ENCODE results near the gene SECTM1. TPM values are rescaled to one million over a fixed set of nuclear protein-coding genes. Genes with fewer than 3 reads are reported as not detected.
A peak's percentile ranks its signal among the peaks of the same experiment; 100 is the strongest.

The SECTM1 gene
- total and polyA plus RNA-seq, 2 experiments from 2014 or later, result 9.7 to 15.0 TPM

DNA sequence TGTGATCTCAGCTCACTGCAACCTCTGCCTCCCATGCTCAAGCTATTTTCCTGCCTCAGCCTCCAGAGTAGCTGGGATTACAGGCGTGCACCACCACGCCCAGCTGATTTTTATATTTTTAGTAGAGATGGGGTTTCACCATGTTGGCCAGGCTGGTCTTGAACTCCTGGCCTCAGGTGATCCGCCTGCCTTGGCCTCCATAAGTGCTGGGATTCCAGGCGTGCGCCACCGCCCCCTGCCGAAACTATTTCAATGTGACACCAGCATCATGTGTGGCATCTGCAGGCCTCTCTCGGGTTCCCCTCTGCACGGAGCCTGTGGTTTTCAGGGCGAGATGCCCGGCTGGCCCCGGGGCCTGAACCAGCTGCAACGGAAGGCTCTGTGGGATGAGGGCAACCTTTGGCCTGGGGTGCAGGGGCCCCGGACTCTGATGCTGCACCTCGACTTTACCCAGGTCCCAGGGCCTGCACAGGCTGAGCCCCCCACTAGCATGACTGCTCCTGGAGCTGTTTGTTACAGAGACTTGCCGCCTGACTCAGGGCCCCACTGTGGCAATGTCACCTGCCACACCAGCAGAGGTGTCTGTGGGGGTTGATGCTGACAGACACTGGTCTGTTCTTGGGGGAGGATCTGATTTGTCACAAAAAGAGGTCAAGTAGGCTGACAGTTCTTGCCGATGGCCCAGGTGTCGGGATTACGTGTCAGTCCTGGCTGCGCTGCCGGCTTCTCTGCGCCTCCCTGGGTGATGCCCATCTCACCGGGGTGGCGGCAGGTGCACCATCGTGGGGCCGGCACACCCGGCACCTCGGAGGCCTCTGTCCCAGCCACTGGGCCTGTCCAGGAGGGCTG, 16.8 kb upstream of the SECTM1 start:
- 91% methylated on average over 27 of the region's 28 CpGs for WGBS (ENCODE audit: low lambda C conversion rate, missing lambda C conversion rate)
- H2AFZ ChIP-seq, result no peak overlapping the region
- H3K27ac ChIP-seq, result peak overlapping the region; percentile 65
- no peaks in the 10 kb centered on the region for H3K36me3 ChIP-seq (replicated peaks; ENCODE audit: insufficient read depth, low read depth)
- no peaks in the 10 kb centered on the region for H3K79me2 ChIP-seq
- H3K27me3 ChIP-seq, result no peaks in the 10 kb centered on the region
- H3K4me2 ChIP-seq, result no peak overlapping the region
- H3K9me3 ChIP-seq (ENCODE audit: low read depth), result no peaks in the 10 kb centered on the region
- TF ChIP-seq, protein P1, sequence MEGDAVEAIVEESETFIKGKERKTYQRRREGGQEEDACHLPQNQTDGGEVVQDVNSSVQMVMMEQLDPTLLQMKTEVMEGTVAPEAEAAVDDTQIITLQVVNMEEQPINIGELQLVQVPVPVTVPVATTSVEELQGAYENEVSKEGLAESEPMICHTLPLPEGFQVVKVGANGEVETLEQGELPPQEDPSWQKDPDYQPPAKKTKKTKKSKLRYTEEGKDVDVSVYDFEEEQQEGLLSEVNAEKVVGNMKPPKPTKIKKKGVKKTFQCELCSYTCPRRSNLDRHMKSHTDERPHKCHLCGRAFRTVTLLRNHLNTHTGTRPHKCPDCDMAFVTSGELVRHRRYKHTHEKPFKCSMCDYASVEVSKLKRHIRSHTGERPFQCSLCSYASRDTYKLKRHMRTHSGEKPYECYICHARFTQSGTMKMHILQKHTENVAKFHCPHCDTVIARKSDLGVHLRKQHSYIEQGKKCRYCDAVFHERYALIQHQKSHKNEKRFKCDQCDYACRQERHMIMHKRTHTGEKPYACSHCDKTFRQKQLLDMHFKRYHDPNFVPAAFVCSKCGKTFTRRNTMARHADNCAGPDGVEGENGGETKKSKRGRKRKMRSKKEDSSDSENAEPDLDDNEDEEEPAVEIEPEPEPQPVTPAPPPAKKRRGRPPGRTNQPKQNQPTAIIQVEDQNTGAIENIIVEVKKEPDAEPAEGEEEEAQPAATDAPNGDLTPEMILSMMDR (IDR thresholded peaks at IDR 0.05; ENCODE audit: poor library complexity), result no peak
- TF ChIP-seq EZH2phosphoT487 (IDR thresholded peaks at IDR 0.05; ENCODE audit: low read depth, severe bottlenecking, unreplicated experiment), result no peak
- TF ChIP-seq EZH2 (IDR thresholded peaks at IDR 0.05; ENCODE audit: borderline replicate concordance), result no peak
- no peak overlapping the region for H3K4me3 ChIP-seq
- H3K9me2 ChIP-seq (replicated peaks; ENCODE audit: insufficient read depth), result no peaks in the 10 kb centered on the region
- H3K4me1 ChIP-seq (ENCODE audit: insufficient read depth), result peaks cover 27% of the 10 kb centered on the region
- no peaks in the 10 kb centered on the region for H4K20me1 ChIP-seq (ENCODE audit: insufficient read depth, poor library complexity, severe bottlenecking)
- DNase-seq (ENCODE audit: low spot score), result no peak

DNA sequence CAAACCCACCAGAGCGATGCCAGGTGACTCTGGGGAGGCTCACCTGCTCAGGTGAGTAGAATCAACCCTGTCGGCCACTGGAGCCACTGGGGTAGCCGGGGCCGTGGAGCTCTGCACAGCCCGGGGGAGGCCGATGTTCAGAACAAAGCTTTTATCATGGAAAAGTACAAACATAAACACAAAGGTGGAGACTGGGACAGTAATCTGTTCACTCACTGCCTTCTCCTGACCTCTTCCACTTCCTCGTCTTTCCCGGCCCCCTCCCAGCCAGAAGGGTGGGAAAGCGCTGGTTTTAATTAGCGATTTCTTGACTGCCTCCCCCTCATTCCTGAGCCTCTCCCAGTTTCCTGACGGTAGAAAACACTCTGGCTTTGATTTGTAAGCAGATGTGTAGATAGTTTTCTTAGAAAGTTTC, 15.7 kb upstream of the SECTM1 start:
- H3K36me3 ChIP-seq (replicated peaks; ENCODE audit: insufficient read depth, low read depth), result no peaks in the 10 kb centered on the region
- H3K79me2 ChIP-seq, result no peaks in the 10 kb centered on the region
- TF ChIP-seq EZH2phosphoT487 (IDR thresholded peaks at IDR 0.05; ENCODE audit: low read depth, severe bottlenecking, unreplicated experiment), result no peak
- no peak for TF ChIP-seq EZH2 (IDR thresholded peaks at IDR 0.05; ENCODE audit: borderline replicate concordance)
- TF ChIP-seq, protein P1 (IDR thresholded peaks at IDR 0.05; ENCODE audit: poor library complexity), result no peak
- WGBS (ENCODE audit: low lambda C conversion rate, missing lambda C conversion rate), result 33% methylated on average over 11 of the region's 11 CpGs
- H3K27me3 ChIP-seq, result no peaks in the 10 kb centered on the region
- no peaks in the 10 kb centered on the region for H3K9me2 ChIP-seq (replicated peaks; ENCODE audit: insufficient read depth)
- H3K27ac ChIP-seq, result peak overlapping the region; percentile 65
- H4K20me1 ChIP-seq (ENCODE audit: insufficient read depth, poor library complexity, severe bottlenecking), result no peaks in the 10 kb centered on the region
- H2AFZ ChIP-seq, result no peak overlapping the region
- no peaks in the 10 kb centered on the region for H3K9me3 ChIP-seq (ENCODE audit: low read depth)
- peaks cover 34% of the 10 kb centered on the region for H3K4me1 ChIP-seq (ENCODE audit: insufficient read depth)
- DNase-seq (ENCODE audit: low spot score), result no peak
- H3K4me3 ChIP-seq, result no peak overlapping the region
- H3K4me2 ChIP-seq, result peak overlapping the region; percentile 55

DNA sequence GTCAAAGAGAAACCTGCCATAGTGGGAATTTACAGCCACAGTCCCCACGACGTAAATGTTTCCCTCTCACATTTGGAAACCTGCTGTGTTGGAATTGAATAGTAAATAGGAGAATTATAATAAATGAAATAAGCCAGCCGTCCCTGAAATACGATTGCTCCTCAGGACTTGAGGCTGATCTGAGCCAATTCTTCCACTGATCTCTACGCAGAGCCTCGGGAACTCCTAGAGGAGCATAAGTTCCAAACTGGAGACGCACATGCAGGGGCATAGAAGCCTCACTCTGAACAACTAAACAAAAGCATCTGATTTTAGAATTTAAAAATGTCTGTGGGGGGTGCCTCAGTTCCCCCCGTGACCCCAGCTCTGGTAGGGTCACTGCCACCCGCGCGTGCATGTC, 15.3 kb upstream of the SECTM1 start:
- Histone ChIP-seq H2AFZ (no peak overlapping the region), H3K9me2 (replicated peaks; ENCODE audit: insufficient read depth) (no peaks in the 10 kb centered on the region), H3K27me3 (no peaks in the 10 kb centered on the region), H3K4me2 (peak overlapping the region; percentile 55), H3K27ac (peak overlapping the region; percentile 65), H3K9me3 (ENCODE audit: low read depth) (no peaks in the 10 kb centered on the region), H3K36me3 (replicated peaks; ENCODE audit: insufficient read depth, low read depth) (no peaks in the 10 kb centered on the region), H3K79me2 (no peaks in the 10 kb centered on the region), H4K20me1 (ENCODE audit: insufficient read depth, poor library complexity, severe bottlenecking) (no peaks in the 10 kb centered on the region), H3K4me3 (no peak overlapping the region), H3K4me1 (ENCODE audit: insufficient read depth) (peaks cover 34% of the 10 kb centered on the region)
- TF ChIP-seq EZH2phosphoT487 (IDR thresholded peaks at IDR 0.05; ENCODE audit: low read depth, severe bottlenecking, unreplicated experiment), result no peak
- TF ChIP-seq, protein P1 (IDR thresholded peaks at IDR 0.05; ENCODE audit: poor library complexity), result no peak
- no peak for TF ChIP-seq EZH2 (IDR thresholded peaks at IDR 0.05; ENCODE audit: borderline replicate concordance)
- WGBS (ENCODE audit: low lambda C conversion rate, missing lambda C conversion rate), result 57% methylated on average over 11 of the region's 11 CpGs
- DNase-seq (ENCODE audit: low spot score), result no peak

All from hepatocyte (in vitro differentiated cells).